GM10266 (cell line): ENCODE measurements around the gene GAPT.
A peak's percentile ranks its signal among the peaks of the same experiment; 100 is the strongest.

Experiments
- DNase-seq: peaks from one replicate; pipeline ENCODE4 v3.0.0; 2012; ENCODE audit errors: extremely low spot score
- CTCF ChIP-seq: IDR thresholded peaks from 2 replicates; pipeline ENCODE4 v1.5.1; 2012; ENCODE audit warnings: mild to moderate bottlenecking, low read depth; ENCODE audit not compliant: control insufficient read depth, insufficient read depth; ENCODE audit errors: missing control alignments

The GAPT gene

GRCh38 chr5:58460732-58461286, 30.4 kb upstream of the GAPT start:
- TF ChIP-seq CTCF, result peak; percentile 89

GRCh38 chr5:58462154-58462553, 29.1 kb upstream of the GAPT start:
- peak; percentile 9 for DNase-seq
- TF ChIP-seq CTCF, result no peak

More at GRCh38 chr5:58460732-58461286, 30.4 kb upstream of the GAPT start:
- peak; percentile 85 for DNase-seq

GRCh38 chr5:58462623-58463230, 28.5 kb upstream of the GAPT start:
- peak; percentile 39 for DNase-seq
- peak; percentile 58 for TF ChIP-seq CTCF

- no peak for TF ChIP-seq CTCF
- DNase-seq, result peak; percentile 33
Measured at GRCh38 chr5:58466939-58467338, 24.3 kb upstream of the GAPT start.

GRCh38 chr5:58469896-58470295, 21.3 kb upstream of the GAPT start:
- TF ChIP-seq CTCF, result no peak
- DNase-seq, result no peak

- TF ChIP-seq CTCF, result no peak
- no peak for DNase-seq
Measured at GRCh38 chr5:58475404-58475803, 15.8 kb upstream of the GAPT start.

GRCh38 chr5:58477760-58478376, 13.4 kb upstream of the GAPT start:
- no peak for DNase-seq
- peak; percentile 40 for TF ChIP-seq CTCF
